Activated T-helper 17 cell treated with anti-CD3 and anti-CD28 coated beads, Interleukin-2, amount 50 U/mL, for 72 hours (primary cell): Measurements from ENCODE around the gene GPR150. TPM values are rescaled to one million over a fixed set of nuclear protein-coding genes. Genes with fewer than 3 reads are reported as not detected.

ENCODE experiments used
- total RNA-seq, 2 donors: library from RNA; stranded (reverse); gene quantifications; one replicate each; pipeline ENCODE4 v1.2.3, GENCODE V29; 2022

GPR150 gene
- total RNA-seq, 2 donors from 2014 or later, result 0.35 to 0.61 TPM

Other genes starting within 250 kb of the GPR150 start
- gene FAM81B, start 228.7 kb upstream of the GPR150 start, total RNA-seq, result not detected
- 10 to 100 TPM; 69.1 to 84.4 TPM for gene SKIC3, start 65.1 kb upstream of the GPR150 start, total RNA-seq
- gene ARSK, start 65.0 kb upstream of the GPR150 start, total RNA-seq, result 1 to 10 TPM; 7.4 to 7.8 TPM
- gene RFESD, start 26.7 kb downstream of the GPR150 start, total RNA-seq, result 1 to 10 TPM; 4.2 to 9.3 TPM
- gene SPATA9, start 62.9 kb downstream of the GPR150 start, total RNA-seq, result not detected
- 1 to 10 TPM in 1 of 2 donors, under 1 TPM in 1; 0.95 to 2.1 TPM for gene RHOBTB3, start 111.2 kb downstream of the GPR150 start, total RNA-seq
- gene GLRX, start 202.6 kb downstream of the GPR150 start, total RNA-seq, result 10 to 100 TPM; 45.1 to 62.3 TPM